HL-60 (cell line): Measurements from ENCODE around the gene FSIP1.

ENCODE experiments used
- DNase-seq, 2 experiments: peaks; one replicate each; pipeline ENCODE4 v3.0.0-alpha.2; 2010 to 2020; ENCODE audit warnings: low read depth in 1 of 2, low spot score in 1 of 2
- H3K27ac ChIP-seq: fragments of 250-450 bp; sonication (Bioruptor Pico); replicated peaks from 2 replicates; pipeline ENCODE4 v1.5.1; 2020; ENCODE audit warnings: mild to moderate bottlenecking, moderate library complexity
- H3K27me3 ChIP-seq: fragments of 250-450 bp; sonication (Bioruptor Pico); 2 replicates; pipeline ENCODE4 v1.5.1; 2021; ENCODE audit warnings: mild to moderate bottlenecking, moderate library complexity; ENCODE audit not compliant: insufficient read depth, poor library complexity, severe bottlenecking
- H3K4me3 ChIP-seq: replicated peaks from 2 replicates; pipeline ENCODE4 v1.5.1; 2011; ENCODE audit warnings: mild to moderate bottlenecking, control low read depth, low read length; ENCODE audit not compliant: insufficient read depth
- GABPA ChIP-seq: IDR thresholded peaks from 2 replicates; pipeline ENCODE4 v1.6.1; 2012; ENCODE audit warnings: low read depth
- POLR2AphosphoS5 ChIP-seq: IDR thresholded peaks from 2 replicates; pipeline ENCODE4 v1.6.1; 2012; ENCODE audit warnings: low read depth
- SPI1 ChIP-seq: IDR thresholded peaks from 2 replicates; pipeline ENCODE4 v1.6.1; 2012; ENCODE audit warnings: low read depth, mild to moderate bottlenecking, borderline replicate concordance
- TF ChIP-seq, protein P1 (sequence below): IDR thresholded peaks from one replicate; pipeline ENCODE4 v1.5.1; 2011; ENCODE audit warnings: low read length, control low read depth, inconsistent platforms; ENCODE audit not compliant: insufficient read depth
- TF ChIP-seq, protein P2 (sequence below): IDR thresholded peaks from 2 replicates; pipeline ENCODE4 v1.6.1; 2012; ENCODE audit warnings: low read depth; ENCODE audit not compliant: insufficient replicate concordance

Gene FSIP1

DNA sequence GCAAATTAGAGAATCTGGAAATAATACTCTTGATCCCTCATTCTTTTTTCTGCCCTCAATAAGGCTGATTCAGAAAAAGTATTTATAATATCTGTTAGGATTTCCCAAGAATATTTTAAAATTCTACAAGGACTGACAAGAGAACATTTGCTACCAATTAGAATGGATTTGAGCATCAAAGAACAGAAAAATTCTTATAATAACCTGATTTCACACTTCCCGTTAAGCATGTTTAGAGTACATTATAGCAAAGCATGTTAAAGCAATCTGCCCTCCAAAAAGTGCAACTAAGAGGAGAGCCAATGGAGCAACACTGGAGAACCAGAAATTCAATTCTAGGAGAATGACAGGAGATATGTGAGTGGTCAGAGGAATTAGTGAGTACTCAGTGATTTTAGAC, 144.6 kb downstream of the FSIP1 start:
- DNase-seq, result no peak
- H3K4me3 ChIP-seq, result no peak overlapping the region
- H3K27ac ChIP-seq, result no peak overlapping the region
- H3K27me3 ChIP-seq, result peaks cover 4% of the 10 kb centered on the region
- TF ChIP-seq POLR2AphosphoS5 (no peak), GABPA (no peak), SPI1 (no peak)
- TF ChIP-seq, protein P1, sequence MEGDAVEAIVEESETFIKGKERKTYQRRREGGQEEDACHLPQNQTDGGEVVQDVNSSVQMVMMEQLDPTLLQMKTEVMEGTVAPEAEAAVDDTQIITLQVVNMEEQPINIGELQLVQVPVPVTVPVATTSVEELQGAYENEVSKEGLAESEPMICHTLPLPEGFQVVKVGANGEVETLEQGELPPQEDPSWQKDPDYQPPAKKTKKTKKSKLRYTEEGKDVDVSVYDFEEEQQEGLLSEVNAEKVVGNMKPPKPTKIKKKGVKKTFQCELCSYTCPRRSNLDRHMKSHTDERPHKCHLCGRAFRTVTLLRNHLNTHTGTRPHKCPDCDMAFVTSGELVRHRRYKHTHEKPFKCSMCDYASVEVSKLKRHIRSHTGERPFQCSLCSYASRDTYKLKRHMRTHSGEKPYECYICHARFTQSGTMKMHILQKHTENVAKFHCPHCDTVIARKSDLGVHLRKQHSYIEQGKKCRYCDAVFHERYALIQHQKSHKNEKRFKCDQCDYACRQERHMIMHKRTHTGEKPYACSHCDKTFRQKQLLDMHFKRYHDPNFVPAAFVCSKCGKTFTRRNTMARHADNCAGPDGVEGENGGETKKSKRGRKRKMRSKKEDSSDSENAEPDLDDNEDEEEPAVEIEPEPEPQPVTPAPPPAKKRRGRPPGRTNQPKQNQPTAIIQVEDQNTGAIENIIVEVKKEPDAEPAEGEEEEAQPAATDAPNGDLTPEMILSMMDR, result no peak
- TF ChIP-seq, protein P2, sequence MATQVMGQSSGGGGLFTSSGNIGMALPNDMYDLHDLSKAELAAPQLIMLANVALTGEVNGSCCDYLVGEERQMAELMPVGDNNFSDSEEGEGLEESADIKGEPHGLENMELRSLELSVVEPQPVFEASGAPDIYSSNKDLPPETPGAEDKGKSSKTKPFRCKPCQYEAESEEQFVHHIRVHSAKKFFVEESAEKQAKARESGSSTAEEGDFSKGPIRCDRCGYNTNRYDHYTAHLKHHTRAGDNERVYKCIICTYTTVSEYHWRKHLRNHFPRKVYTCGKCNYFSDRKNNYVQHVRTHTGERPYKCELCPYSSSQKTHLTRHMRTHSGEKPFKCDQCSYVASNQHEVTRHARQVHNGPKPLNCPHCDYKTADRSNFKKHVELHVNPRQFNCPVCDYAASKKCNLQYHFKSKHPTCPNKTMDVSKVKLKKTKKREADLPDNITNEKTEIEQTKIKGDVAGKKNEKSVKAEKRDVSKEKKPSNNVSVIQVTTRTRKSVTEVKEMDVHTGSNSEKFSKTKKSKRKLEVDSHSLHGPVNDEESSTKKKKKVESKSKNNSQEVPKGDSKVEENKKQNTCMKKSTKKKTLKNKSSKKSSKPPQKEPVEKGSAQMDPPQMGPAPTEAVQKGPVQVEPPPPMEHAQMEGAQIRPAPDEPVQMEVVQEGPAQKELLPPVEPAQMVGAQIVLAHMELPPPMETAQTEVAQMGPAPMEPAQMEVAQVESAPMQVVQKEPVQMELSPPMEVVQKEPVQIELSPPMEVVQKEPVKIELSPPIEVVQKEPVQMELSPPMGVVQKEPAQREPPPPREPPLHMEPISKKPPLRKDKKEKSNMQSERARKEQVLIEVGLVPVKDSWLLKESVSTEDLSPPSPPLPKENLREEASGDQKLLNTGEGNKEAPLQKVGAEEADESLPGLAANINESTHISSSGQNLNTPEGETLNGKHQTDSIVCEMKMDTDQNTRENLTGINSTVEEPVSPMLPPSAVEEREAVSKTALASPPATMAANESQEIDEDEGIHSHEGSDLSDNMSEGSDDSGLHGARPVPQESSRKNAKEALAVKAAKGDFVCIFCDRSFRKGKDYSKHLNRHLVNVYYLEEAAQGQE, result no peak

DNA sequence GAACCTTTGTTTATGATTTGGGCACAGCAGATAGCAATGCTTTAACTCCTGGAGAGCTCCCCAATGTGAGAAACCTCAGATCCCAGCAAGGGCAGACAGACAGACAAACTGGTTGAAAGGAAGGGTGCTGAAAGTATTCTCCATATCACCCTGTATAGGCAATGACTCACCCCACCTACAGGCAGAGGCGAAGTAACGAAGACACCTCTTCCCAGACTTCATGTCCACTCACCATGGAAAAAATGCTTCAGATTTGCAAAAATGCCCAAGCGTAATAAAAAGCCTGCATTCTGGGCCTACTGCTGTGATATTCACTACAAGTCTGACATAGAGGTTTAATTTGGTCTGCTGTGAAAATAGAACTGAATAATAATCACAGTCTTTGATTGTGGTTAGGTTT, 151.3 kb downstream of the FSIP1 start:
- H3K27me3 ChIP-seq, result no peaks in the 10 kb centered on the region
- H3K4me3 ChIP-seq, result no peak overlapping the region
- no peak for DNase-seq
- no peak for TF ChIP-seq SPI1
- TF ChIP-seq, protein P1, result no peak
- TF ChIP-seq, protein P2, result no peak
- no peak for TF ChIP-seq GABPA
- no peak for TF ChIP-seq POLR2AphosphoS5
- no peak overlapping the region for H3K27ac ChIP-seq

DNA sequence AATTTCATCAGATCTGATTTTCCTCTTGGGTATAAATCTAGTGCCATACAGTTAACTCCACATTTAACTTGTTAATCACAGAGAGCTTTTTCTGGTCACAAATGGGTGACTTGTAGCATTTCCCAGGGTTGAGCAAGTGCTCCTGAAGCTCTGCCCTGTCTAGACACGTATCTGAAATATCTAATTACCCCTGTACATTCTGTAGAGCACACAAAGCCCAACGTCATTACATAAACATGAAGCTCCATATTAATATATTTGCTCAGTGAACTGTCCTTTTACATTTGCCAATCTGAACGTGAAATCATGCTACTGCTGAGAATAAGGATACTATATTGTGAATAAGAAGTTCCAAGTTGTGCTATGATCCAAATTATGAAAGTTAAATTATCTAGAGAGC, 152.7 kb downstream of the FSIP1 start:
- Histone ChIP-seq H3K4me3 (no peak overlapping the region), H3K27me3 (no peaks in the 10 kb centered on the region), H3K27ac (no peak overlapping the region)
- DNase-seq, result no peak
- TF ChIP-seq, protein P2, result no peak
- TF ChIP-seq POLR2AphosphoS5 (no peak), GABPA (no peak), SPI1 (no peak)
- TF ChIP-seq, protein P1, result no peak
